Common myeloid progenitor, CD34-positive (primary cell): ENCODE data around the gene METTL16.

ENCODE experiments used
- CTCF ChIA-PET: fragments of 350-600 bp; sonication (Branson Sonifier 250); formaldehyde crosslinking; loops from one replicate; lab custom pipeline; 2021; ENCODE audit warnings: antibody characterized with exemption; lab: Charles Lee
- POLR2A ChIA-PET: fragments of 350-600 bp; sonication (Branson Sonifier 250); formaldehyde crosslinking; loops from one replicate; lab custom pipeline; 2021; ENCODE audit warnings: antibody characterized with exemption; lab: Charles Lee
- DNase-seq, 3 donors: peaks; one replicate each; pipeline versions ENCODE4 v3.0.0 to v3.0.0-alpha.2; 2013
- H3K27ac ChIP-seq, 2 experiments: 1 replicate in 1 of 2; 2 replicates in 1 of 2; pipeline ENCODE4 v1.7.0; 2013; ENCODE audit warnings: inconsistent platforms in 2 of 2, low read length in 2 of 2, mild to moderate bottlenecking in 2 of 2, low read depth in 1 of 2, moderate library complexity in 1 of 2; ENCODE audit not compliant: severe bottlenecking in 2 of 2, insufficient read depth in 1 of 2, poor library complexity in 1 of 2
- H3K27me3 ChIP-seq, 5 experiments: replicated peaks in 2 of 5; 1 replicate in 3 of 5; 2 replicates in 2 of 5; pipeline versions ENCODE4 v1.6.1 to v1.7.0; 2013; ENCODE audit warnings: low read length in 4 of 5, mild to moderate bottlenecking in 2 of 5, moderate library complexity in 2 of 5, inconsistent platforms in 1 of 5; ENCODE audit not compliant: insufficient read depth in 5 of 5, control insufficient read depth in 4 of 5
- H3K36me3 ChIP-seq, 4 experiments: 1 replicate in 2 of 4; 2 replicates in 2 of 4; pipeline versions ENCODE4 v1.6.1 to v1.7.0; 2013; ENCODE audit warnings: low read length in 3 of 4, control low read depth in 1 of 4, mild to moderate bottlenecking in 1 of 4; ENCODE audit not compliant: control insufficient read depth in 4 of 4, insufficient read depth in 4 of 4
- H3K4me1 ChIP-seq, 4 experiments: 1 replicate in 3 of 4; 2 replicates in 1 of 4; pipeline versions ENCODE4 v1.6.1 to v1.7.1; 2013; ENCODE audit warnings: low read length in 3 of 4, mild to moderate bottlenecking in 3 of 4, control low read depth in 1 of 4, inconsistent platforms in 1 of 4, moderate library complexity in 1 of 4; ENCODE audit not compliant: control insufficient read depth in 4 of 4, insufficient read depth in 4 of 4; ENCODE audit errors: control extremely low read depth in 1 of 4
- H3K4me3 ChIP-seq, 7 experiments: 1 replicate in 4 of 7; 2 replicates in 3 of 7; pipeline versions ENCODE4 v1.5.1 to v1.7.0; 2013; ENCODE audit warnings: mild to moderate bottlenecking in 7 of 7, low read length in 6 of 7, moderate library complexity in 6 of 7, inconsistent platforms in 2 of 7, low read depth in 2 of 7, control low read depth in 1 of 7; ENCODE audit not compliant: insufficient read depth in 4 of 7, control insufficient read depth in 1 of 7; ENCODE audit errors: extremely low read depth in 1 of 7
- H3K9me3 ChIP-seq, 5 experiments: 1 replicate in 4 of 5; 2 replicates in 1 of 5; pipeline versions ENCODE4 v1.6.1 to v1.7.1; 2013; ENCODE audit warnings: low read length in 4 of 5, mild to moderate bottlenecking in 2 of 5, inconsistent platforms in 1 of 5, low read depth in 1 of 5, moderate library complexity in 1 of 5; ENCODE audit not compliant: control insufficient read depth in 4 of 5, insufficient read depth in 2 of 5; ENCODE audit errors: control extremely low read depth in 1 of 5
- WGBS: methylation state at CpG from one replicate; pipeline ENCODE4 v1.1.5; 2013; ENCODE audit not compliant: insufficient coverage; 5-methylcytosine and 5-hydroxymethylcytosine counted together

METTL16 gene

DNA sequence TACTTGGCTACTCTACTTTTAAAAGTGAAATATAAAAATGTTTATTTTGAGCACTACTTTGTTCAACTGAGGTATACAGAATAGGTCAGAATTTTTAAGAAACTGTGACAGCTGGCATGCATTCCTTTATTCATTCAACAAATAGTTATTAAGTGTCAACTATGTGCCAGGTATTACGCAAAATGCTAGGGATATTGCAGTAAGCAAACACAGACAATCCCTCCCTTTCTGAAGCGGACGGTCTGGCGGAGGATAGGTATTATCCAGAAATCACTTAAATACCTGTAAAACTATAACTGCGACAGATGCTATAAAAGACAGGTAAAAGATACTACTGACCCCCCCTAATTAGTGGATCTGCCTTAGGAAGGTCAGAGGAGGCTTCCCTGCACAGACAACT, 26.1 kb downstream of the METTL16 start:
- Histone ChIP-seq H3K4me3 (no peak overlapping the region), H3K36me3 (peaks cover 0 to 2% (median 0%) of the 10 kb centered on the region in 4 experiments), H3K27ac (no peak overlapping the region), H3K9me3 (no peaks in the 10 kb centered on the region), H3K4me1 (peaks cover 0 to 6% (median 3%) of the 10 kb centered on the region in 4 experiments), H3K27me3 (no peaks in the 10 kb centered on the region)
- WGBS = 100% methylated on average over 2 of the region's 5 CpGs
- ChIA-PET CTCF (interaction anchor here (1.4 kb wide), 1 partner anchor 69 kb away, joined by 3 read pairs; no protein-coding TSS in a partner anchor), POLR2A (no interaction called here)
- DNase-seq = no peak

DNA sequence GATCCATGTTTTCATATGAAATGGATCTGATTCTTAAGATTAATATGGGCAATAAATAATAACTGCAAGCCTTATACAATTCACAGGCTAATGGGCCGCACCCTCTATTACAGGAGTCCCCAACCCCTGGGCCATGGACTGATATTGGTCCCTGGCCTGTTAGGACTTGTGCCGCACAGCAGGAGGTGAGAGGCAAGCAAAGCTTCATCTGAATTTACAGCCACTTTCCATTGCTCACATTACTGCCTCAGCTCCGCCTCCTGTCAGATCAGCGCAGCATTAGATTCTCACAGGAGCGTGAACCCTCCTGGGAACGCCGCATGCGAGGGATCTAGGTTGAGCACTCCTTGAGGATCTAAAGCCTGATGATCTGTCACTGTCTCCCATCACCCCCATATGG, 26.8 kb downstream of the METTL16 start:
- ChIA-PET POLR2A (interaction anchor here (0.6 kb wide), 1 partner anchor 501 kb away, joined by 3 read pairs; no protein-coding TSS in a partner anchor), CTCF (interaction anchor here (1.2 to 1.4 kb wide), 2 partner anchors 18 to 69 kb away, joined by 3 read pairs; no protein-coding TSS in a partner anchor)
- WGBS = 98% methylated on average over 8 of the region's 8 CpGs
- Histone ChIP-seq H3K27me3 (no peaks in the 10 kb centered on the region), H3K4me3 (no peak overlapping the region), H3K4me1 (peaks cover 0 to 6% (median 3%) of the 10 kb centered on the region in 4 experiments), H3K9me3 (no peaks in the 10 kb centered on the region), H3K36me3 (peaks cover 0 to 2% (median 0%) of the 10 kb centered on the region in 4 experiments), H3K27ac (no peak overlapping the region)
- DNase-seq = no peak

DNA sequence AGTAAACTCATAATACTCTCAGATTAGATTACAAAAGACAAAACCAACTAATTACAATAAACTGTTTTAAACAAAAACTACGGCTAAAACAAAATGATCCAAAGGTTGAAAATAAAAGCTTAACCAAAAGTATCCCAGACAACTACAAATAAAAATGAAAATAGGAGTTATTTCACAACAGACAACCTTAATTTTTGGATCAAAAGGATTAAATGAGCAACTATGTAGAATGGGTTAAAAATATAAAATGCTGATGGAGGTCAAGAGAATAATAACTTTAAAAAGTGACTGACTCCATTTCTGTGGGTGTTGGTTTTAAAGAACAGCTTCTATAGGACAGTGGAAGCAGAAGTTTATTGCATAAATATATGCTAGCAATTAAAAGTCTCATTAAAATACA, 28.6 kb downstream of the METTL16 start:
- no peak for DNase-seq
- H3K27me3 ChIP-seq = no peaks in the 10 kb centered on the region
- WGBS = no CpG with 5 or more reads among the region's 1 CpG
- ChIA-PET CTCF (no interaction called here), POLR2A (interaction anchor here (0.7 kb wide), 1 partner anchor 1083 kb away, joined by 4 read pairs; no protein-coding TSS in a partner anchor)
- H3K4me3 ChIP-seq = no peak overlapping the region
- peaks cover 0 to 6% (median 3%) of the 10 kb centered on the region in 4 experiments for H3K4me1 ChIP-seq
- H3K36me3 ChIP-seq = peaks cover 2 to 4% (median 2%) of the 10 kb centered on the region in 4 experiments
- no peaks in the 10 kb centered on the region for H3K9me3 ChIP-seq
- H3K27ac ChIP-seq = no peak overlapping the region

DNA sequence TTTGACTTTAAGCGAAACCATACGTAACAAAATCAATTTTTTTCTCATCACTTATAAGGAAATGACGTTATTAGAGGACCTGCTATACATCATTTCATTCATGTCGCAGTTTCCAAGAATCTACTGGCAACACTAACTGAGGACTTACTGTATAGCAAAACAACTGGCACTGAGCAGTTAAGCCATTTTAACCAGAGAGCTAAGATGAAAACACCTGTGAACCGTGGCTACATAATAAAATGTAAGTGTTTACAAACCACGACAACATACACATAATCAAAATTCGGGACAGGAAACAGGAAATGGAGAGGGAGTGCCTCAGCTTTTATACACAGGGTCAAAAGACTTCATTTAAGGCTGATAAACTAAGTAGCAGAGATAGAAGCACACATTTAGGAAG, 29.5 kb downstream of the METTL16 start:
- H3K27me3 ChIP-seq = no peaks in the 10 kb centered on the region
- ChIA-PET CTCF (interaction anchor here (0.7 kb wide), 1 partner anchor 1856 kb away, joined by 3 read pairs; no protein-coding TSS in a partner anchor), POLR2A (no interaction called here)
- peaks cover 0 to 6% (median 3%) of the 10 kb centered on the region in 4 experiments for H3K4me1 ChIP-seq
- no peaks in the 10 kb centered on the region for H3K9me3 ChIP-seq
- H3K36me3 ChIP-seq = peaks cover 2 to 11% (median 7%) of the 10 kb centered on the region in 4 experiments
- WGBS = 81% methylated on average over 4 of the region's 7 CpGs
- H3K4me3 ChIP-seq = no peak overlapping the region
- peak in 1 of 3 donors; percentile 6 for DNase-seq
- no peak overlapping the region for H3K27ac ChIP-seq

DNA sequence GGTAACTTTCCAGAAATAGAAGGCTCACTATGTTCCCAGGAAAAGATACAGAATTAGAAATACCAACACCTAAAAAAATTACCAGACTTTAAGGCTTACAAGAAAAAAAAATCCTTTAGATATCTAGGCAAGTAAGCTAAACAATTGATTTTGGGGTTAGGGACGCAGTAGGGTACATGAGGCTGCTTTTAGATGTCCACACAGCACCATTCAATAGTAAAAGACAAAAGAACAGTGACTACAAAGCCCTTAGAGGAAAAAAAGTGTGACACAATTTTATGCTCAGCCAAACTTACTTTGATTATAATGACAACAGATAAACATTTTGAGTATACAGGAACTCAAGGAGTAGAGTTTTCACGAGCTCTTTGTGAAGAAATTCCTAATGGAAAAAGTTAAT, 29.9 kb downstream of the METTL16 start:
- no peak overlapping the region for H3K27ac ChIP-seq
- no CpG with 5 or more reads among the region's 2 CpGs for WGBS
- DNase-seq = no peak
- H3K36me3 ChIP-seq = peaks cover 2 to 15% (median 9%) of the 10 kb centered on the region in 4 experiments
- no peaks in the 10 kb centered on the region for H3K9me3 ChIP-seq
- H3K4me1 ChIP-seq = peaks cover 0 to 6% (median 3%) of the 10 kb centered on the region in 4 experiments
- no peaks in the 10 kb centered on the region for H3K27me3 ChIP-seq
- ChIA-PET POLR2A (no interaction called here), CTCF (interaction anchor here (0.7 kb wide), 1 partner anchor 1856 kb away, joined by 3 read pairs; no protein-coding TSS in a partner anchor)
- H3K4me3 ChIP-seq = no peak overlapping the region

DNA sequence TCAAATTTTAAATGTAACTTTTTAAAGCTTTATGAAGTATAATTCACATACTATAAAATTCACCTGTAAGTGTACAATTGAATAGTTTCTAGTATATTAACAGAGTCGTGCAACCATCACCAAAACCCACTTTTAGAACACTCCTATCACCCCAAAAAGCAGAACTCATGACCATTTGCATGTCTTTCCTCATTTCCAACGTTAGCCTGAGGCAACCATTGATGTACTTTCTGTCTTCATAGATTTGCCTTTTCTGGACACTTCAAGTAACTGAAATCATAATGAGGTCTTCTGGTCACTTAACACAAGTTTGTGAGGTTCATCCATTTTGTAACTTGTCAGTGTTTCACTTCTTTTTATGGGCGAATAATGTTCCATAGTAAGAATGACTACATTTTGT, 33.2 kb downstream of the METTL16 start:
- no peaks in the 10 kb centered on the region for H3K27me3 ChIP-seq
- no peak overlapping the region for H3K27ac ChIP-seq
- peaks cover 12 to 42% (median 30%) of the 10 kb centered on the region in 4 experiments for H3K36me3 ChIP-seq
- H3K4me1 ChIP-seq = peaks cover 0 to 6% (median 3%) of the 10 kb centered on the region in 4 experiments
- ChIA-PET POLR2A (no interaction called here), CTCF (interaction anchor here (0.7 kb wide), 1 partner anchor 9 kb away, joined by 4 read pairs; no protein-coding TSS in a partner anchor)
- no peak for DNase-seq
- WGBS = 79% methylated on average over 2 of the region's 3 CpGs
- no peak overlapping the region for H3K4me3 ChIP-seq
- H3K9me3 ChIP-seq = no peaks in the 10 kb centered on the region

DNA sequence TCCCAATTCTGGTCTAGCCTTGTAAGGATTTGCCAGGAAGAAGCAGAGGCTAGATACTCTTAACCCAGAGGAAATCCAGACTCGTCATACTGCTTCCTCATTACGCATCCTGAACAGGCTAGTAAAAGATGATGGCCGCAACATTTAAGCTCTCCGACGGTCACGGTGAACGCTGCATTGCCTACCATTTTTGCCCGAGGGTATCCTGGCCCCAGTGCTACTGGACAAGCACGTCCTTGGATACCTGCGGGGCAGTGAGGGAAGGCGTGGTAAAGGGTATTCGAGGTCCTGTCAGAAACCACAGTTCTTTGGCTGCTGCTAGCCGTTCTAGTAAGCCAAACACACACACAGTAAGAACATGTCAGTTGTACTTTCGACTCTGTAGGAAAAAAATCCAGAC, 36.6 kb downstream of the METTL16 start:
- no peaks in the 10 kb centered on the region for H3K4me1 ChIP-seq
- peaks cover 14 to 60% (median 42%) of the 10 kb centered on the region in 4 experiments for H3K36me3 ChIP-seq
- POLR2A ChIA-PET = no interaction called here
- H3K27me3 ChIP-seq = no peaks in the 10 kb centered on the region
- no peak overlapping the region for H3K27ac ChIP-seq
- DNase-seq = no peak
- no peaks in the 10 kb centered on the region for H3K9me3 ChIP-seq
- WGBS = 98% methylated on average over 10 of the region's 14 CpGs
- CTCF ChIA-PET = interaction anchor here (1.7 kb wide), 1 partner anchor 12 kb away, joined by 3 read pairs; no protein-coding TSS in a partner anchor
- no peak overlapping the region for H3K4me3 ChIP-seq
